ENCODE results near the gene ATP2B3. TPM values are rescaled to one million over a fixed set of nuclear protein-coding genes. Genes with fewer than 3 reads are reported as not detected.

The ATP2B3 gene
- polyA plus RNA-seq, 1 donor from 2014 or later = not detected

DNA sequence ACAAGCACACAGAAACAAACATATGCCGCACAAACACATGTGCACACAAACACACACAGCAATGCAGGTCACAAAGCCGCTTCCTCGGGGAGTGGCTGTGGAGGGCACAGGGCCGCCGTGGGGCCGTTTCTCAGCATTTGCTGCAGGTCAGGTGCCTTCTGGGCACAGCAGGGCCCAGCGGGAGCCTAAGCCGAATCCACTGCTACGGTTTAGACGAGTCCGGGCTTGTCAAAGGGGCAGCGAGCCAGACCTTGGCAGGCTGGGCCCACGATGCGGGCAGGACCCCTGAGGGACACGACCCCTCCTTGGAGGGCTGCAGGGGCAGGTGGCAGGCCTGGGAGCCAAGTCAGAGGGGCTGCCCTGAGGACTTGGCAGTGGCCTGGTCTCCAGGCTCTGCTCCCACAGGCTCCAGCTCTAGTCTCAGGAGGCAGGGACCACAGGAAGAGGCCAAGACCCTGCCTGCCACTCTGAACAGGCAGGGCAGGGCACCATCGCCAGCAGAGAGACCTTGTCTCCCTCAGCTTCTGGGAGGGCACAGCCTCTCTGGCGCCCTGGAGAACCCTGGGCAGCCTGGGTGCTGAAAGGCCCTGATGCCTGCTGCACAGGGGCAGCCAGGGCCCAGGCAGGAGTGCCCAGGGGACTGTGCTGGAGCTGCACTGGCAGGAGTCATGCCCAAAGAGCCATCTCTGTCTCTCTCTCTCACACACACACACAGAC is 5.5 kb upstream of the ATP2B3 start:
- Mint-ChIP-seq H3K27ac (no peak overlapping the region), H3K4me1 (peaks cover 0 to 5% (median 0%) of the 10 kb centered on the region in 3 donors), H3K9me3 (peaks cover 0 to 2% (median 0%) of the 10 kb centered on the region in 3 donors), H3K27me3 (peaks cover 5% of the 10 kb centered on the region), H3K4me3 (no peak overlapping the region), H3K36me3 (no peaks in the 10 kb centered on the region)

DNA sequence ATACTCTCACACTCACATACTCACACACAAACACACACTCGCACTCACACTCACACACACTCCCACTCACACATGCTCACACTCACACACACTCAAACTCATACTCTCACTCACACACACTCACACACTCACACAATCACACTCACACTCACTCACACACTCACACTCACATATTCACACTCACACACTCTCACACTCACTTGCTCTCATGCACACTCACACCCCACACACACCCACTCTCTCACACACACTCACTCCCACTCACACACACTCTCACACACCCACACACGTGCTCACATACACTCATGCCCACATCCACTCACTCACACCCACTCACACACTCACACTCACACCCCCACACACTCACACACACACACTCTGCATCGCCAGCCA is 4.9 kb upstream of the ATP2B3 start:
- H3K27ac Mint-ChIP-seq = no peak overlapping the region
- H3K4me3 Mint-ChIP-seq = no peak overlapping the region
- peaks cover 0 to 2% (median 0%) of the 10 kb centered on the region in 3 donors for H3K9me3 Mint-ChIP-seq
- no peaks in the 10 kb centered on the region for H3K36me3 Mint-ChIP-seq
- H3K27me3 Mint-ChIP-seq = peaks cover 3% of the 10 kb centered on the region
- H3K4me1 Mint-ChIP-seq = peaks cover 0 to 4% (median 0%) of the 10 kb centered on the region in 3 donors

- H3K27me3 Mint-ChIP-seq = peaks cover 2% of the 10 kb centered on the region
- H3K9me3 Mint-ChIP-seq = peaks cover 0 to 2% (median 0%) of the 10 kb centered on the region in 3 donors
- no peak overlapping the region for H3K27ac Mint-ChIP-seq
- H3K4me1 Mint-ChIP-seq = peaks cover 0 to 3% (median 0%) of the 10 kb centered on the region in 3 donors
- no peaks in the 10 kb centered on the region for H3K36me3 Mint-ChIP-seq
- no peak overlapping the region for H3K4me3 Mint-ChIP-seq
Measured at GRCh38 chrX:153513265-153513664, 4.2 kb upstream of the ATP2B3 start.

DNA sequence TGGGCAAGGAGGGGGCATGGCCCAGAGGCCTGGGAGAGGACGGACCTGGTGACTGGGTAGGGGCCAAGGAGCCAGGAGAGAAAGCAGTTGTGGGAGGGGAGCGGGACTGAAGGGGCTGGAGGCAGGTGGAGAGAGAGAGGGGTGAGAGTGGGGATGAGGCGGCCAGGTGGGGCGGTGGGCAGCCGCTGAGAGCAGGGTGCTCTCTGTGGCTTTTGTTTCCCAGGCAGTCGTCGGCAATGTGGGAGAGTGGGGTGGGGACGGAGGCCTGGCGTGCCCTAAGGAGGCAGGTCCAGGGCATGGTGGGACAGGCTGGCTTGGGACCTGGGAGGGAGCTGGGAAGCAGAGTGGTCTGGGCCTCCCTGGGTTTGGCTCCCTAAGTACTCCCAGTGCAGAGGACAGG is 3.2 kb upstream of the ATP2B3 start:
- Mint-ChIP-seq H3K9me3 (peaks cover 0 to 2% (median 0%) of the 10 kb centered on the region in 3 donors), H3K4me3 (no peak overlapping the region)

GRCh38 chrX:153515435-153515834 is 2.0 kb upstream of the ATP2B3 start:
- peaks cover 8% of the 10 kb centered on the region for H3K27me3 Mint-ChIP-seq
- H3K27ac Mint-ChIP-seq = no peak overlapping the region
- H3K36me3 Mint-ChIP-seq = no peaks in the 10 kb centered on the region
- peaks cover 0 to 2% (median 0%) of the 10 kb centered on the region in 3 donors for H3K9me3 Mint-ChIP-seq
- H3K4me1 Mint-ChIP-seq = peaks cover 0 to 3% (median 0%) of the 10 kb centered on the region in 3 donors
- H3K4me3 Mint-ChIP-seq = no peak overlapping the region

More for the DNA sequence above, 3.2 kb upstream of the ATP2B3 start:
- Mint-ChIP-seq H3K4me1 (peaks cover 0 to 3% (median 0%) of the 10 kb centered on the region in 3 donors), H3K27me3 (peaks cover 8% of the 10 kb centered on the region), H3K27ac (no peak overlapping the region), H3K36me3 (no peaks in the 10 kb centered on the region)

DNA sequence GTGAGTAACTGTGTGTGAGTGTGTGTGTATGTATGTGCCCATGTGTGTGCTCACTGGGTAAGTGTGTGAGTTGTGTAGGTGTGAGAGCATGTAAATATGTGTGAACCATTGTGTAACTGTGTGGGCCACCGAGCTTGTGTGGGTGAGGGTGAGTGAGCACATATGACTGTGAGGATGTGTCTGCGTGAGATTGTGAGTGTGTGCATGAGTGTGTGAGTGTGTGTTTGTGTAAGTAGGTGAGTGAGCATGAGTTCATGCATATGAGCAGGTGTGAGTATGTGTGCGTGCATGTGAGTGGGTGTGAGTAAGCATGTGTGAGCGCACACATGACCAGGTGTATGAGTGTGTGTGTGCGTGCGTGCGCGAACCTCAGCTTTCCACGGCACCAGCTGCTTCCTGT is 1.4 kb upstream of the ATP2B3 start:
- H3K36me3 Mint-ChIP-seq = no peaks in the 10 kb centered on the region
- H3K27ac Mint-ChIP-seq = no peak overlapping the region
- peaks cover 0 to 2% (median 0%) of the 10 kb centered on the region in 3 donors for H3K9me3 Mint-ChIP-seq
- H3K4me3 Mint-ChIP-seq = peak overlapping the region in 1 of 4 donors; percentile 27
- peaks cover 0 to 3% (median 0%) of the 10 kb centered on the region in 3 donors for H3K4me1 Mint-ChIP-seq
- peaks cover 8% of the 10 kb centered on the region for H3K27me3 Mint-ChIP-seq

DNA sequence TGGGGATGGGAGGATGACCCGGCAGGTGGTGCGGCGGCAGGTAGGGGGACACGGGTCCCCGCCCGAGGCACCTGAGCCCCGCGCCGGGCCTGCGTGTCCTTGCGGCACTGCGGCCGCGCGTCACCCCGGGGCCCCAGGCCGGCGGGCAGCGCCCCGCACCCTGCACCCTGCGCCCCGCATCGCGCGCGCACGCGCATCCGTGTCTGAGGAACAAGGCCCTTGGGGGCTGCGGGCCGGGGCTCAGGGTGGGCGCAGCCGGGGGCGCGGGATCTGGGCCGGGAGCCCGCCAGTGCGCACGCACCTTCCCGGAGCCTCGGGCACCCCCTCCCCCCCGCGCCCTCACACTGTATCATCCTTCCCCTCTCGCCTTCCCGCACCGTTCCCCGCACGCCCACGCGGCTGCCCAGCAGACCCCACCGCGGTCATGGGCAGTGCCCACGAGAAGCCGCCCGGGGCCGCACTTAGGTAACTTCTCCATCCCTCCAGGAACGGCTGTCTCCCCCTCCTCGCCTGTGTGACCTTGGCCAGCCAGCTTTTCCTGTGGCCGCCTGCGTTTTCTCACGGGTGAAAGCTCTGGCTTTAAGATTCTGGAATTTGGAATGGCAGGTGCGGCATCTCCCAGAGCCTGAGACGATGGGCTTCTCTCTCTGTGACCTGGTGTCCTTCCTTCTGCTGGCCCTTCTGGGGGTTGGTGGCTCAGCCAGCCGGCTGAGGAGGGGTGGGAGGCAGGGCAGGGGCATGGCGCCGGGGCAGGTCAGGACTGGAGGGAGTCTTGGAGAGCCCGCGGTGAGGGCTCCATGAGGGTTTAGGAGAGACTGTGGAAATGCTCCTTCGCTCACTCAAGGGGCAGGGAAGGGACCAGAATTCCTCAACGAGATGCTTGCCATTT is 748 bp downstream of the ATP2B3 start:
- Mint-ChIP-seq H3K9me3 (no peaks in the 10 kb centered on the region), H3K4me3 (peak overlapping the region in 1 of 4 donors; percentile 50), H3K36me3 (no peaks in the 10 kb centered on the region), H3K4me1 (peaks cover 0 to 3% (median 0%) of the 10 kb centered on the region in 3 donors), H3K27me3 (peaks cover 13% of the 10 kb centered on the region), H3K27ac (no peak overlapping the region)

DNA sequence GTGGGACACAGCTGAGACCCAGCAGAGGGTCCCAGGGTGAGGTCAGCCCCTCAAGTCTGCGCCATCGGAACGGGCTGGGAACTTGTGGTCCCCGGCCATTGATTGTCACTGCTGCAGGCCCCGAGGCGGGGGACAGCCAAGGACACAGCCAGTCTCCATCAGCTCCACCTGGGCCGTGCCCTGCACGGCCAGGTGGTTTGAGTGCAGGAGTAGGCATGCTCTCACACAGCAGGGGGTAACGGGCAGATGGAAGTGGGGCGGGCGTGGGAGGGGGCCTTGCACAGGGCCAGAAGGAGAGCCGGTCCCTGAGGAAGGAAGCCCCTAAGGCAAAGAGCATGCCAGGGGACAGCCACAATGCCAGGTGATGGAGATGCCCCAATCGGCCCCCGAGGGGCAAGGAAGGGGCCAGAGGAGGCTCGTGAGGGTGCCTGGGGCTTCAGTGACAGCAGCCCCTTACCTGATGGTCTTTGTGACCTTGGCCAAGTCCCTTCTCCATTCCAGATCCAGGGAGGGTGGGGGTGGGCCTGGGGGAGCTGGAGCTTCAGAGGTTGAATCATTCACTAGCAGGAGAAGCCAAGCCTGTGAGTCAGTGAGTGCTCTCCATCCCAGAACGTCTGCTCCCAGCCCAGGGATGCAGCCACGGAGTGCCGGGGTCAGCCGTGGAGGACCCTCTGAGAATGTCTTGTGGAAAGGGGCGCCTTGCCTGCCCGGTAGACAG is 2.3 kb downstream of the ATP2B3 start:
- no peaks in the 10 kb centered on the region for H3K9me3 Mint-ChIP-seq
- H3K27me3 Mint-ChIP-seq = peaks cover 17% of the 10 kb centered on the region
- no peaks in the 10 kb centered on the region for H3K36me3 Mint-ChIP-seq
- no peak overlapping the region for H3K4me3 Mint-ChIP-seq
- H3K27ac Mint-ChIP-seq = no peak overlapping the region
- peaks cover 0 to 3% (median 0%) of the 10 kb centered on the region in 3 donors for H3K4me1 Mint-ChIP-seq

DNA sequence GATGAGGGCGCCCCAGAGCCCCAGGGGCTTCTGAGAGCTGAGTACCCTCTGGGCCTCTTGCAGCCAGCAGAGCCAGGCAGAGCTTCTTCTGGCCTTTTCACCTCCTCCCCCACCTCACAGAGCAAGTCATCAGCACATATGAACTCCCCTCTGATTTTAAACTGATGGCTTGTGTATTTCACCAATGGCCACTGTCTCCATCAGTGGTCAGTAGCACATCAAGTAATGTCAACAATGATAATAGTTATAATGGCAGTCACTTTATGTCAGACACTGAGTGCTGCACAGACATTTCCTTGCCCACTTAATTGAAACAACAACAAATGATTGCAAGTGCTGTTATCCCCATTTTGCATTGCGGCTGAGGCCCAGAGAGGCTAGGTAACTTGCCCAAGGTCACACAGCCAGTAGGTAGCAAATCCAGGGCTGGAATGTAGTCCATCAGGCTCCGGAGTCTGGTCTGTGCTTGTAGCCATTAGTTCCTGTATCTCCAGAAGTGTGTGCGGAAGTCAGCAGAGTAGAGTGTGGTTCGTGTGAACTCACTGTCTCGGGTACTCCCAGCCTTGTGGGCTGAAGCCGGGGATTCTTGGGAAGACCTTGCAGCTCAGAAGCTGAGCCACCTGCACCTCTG is 3.0 kb downstream of the ATP2B3 start:
- Mint-ChIP-seq H3K9me3 (no peaks in the 10 kb centered on the region), H3K4me1 (peaks cover 0 to 3% (median 0%) of the 10 kb centered on the region in 3 donors), H3K36me3 (no peaks in the 10 kb centered on the region), H3K4me3 (no peak overlapping the region), H3K27me3 (peaks cover 19% of the 10 kb centered on the region), H3K27ac (no peak overlapping the region)

DNA sequence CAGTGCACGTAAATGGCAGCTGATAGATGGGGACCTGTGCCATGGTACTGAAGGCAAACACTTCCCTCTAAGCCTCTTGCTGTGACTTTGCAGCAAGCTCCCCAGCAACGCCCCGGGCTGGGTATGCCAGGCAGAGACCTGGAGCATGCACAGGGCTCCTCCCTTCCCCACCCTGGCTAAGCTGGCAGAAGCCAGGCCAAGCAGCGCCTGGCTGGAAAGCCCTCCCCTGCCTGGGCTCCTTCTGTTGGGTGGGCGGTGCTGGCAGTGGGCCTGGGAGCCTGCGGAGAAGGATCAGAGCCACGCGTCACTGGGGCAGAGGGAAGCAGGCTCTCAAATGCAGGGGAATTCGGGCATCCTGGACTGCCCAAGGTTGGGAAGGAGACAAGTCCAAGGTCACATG is 3.6 kb downstream of the ATP2B3 start:
- Mint-ChIP-seq H3K4me3 (no peak overlapping the region), H3K9me3 (no peaks in the 10 kb centered on the region), H3K36me3 (no peaks in the 10 kb centered on the region), H3K27me3 (peaks cover 19% of the 10 kb centered on the region), H3K27ac (no peak overlapping the region), H3K4me1 (peaks cover 0 to under 1% (median 0%) of the 10 kb centered on the region in 3 donors)

DNA sequence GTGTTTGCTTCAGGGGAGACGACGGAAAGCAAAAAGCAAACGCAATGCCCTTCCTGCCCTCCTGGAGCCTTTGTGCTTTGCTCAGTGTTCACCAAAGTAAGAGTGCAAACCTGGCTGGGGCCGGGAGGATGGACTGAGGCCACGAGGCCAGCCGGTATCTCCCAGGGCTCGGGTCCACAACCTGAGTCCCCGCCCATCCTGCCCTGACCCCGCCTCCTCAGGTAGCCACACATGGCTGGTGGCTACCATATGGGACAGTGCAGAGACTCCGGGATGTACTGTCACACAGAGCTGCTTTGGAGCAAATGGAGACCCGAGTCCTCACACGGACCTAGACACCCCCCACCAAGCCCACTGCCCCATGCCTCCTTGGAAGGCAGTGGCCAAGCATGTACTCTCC is 4.8 kb downstream of the ATP2B3 start:
- H3K36me3 Mint-ChIP-seq = no peaks in the 10 kb centered on the region
- H3K4me1 Mint-ChIP-seq = no peaks in the 10 kb centered on the region
- peaks cover 17% of the 10 kb centered on the region for H3K27me3 Mint-ChIP-seq
- H3K4me3 Mint-ChIP-seq = no peak overlapping the region
- H3K9me3 Mint-ChIP-seq = no peaks in the 10 kb centered on the region
- H3K27ac Mint-ChIP-seq = no peak overlapping the region

GRCh38 chrX:153523269-153523668 is 5.8 kb downstream of the ATP2B3 start:
- peaks cover 17% of the 10 kb centered on the region for H3K27me3 Mint-ChIP-seq
- H3K36me3 Mint-ChIP-seq = no peaks in the 10 kb centered on the region
- no peaks in the 10 kb centered on the region for H3K9me3 Mint-ChIP-seq
- H3K27ac Mint-ChIP-seq = no peak overlapping the region
- no peak overlapping the region for H3K4me3 Mint-ChIP-seq
- no peaks in the 10 kb centered on the region for H3K4me1 Mint-ChIP-seq

- H3K9me3 Mint-ChIP-seq = no peaks in the 10 kb centered on the region
- H3K4me3 Mint-ChIP-seq = no peak overlapping the region
- H3K27ac Mint-ChIP-seq = no peak overlapping the region
- H3K4me1 Mint-ChIP-seq = no peaks in the 10 kb centered on the region
- H3K27me3 Mint-ChIP-seq = peaks cover 13% of the 10 kb centered on the region
- no peaks in the 10 kb centered on the region for H3K36me3 Mint-ChIP-seq
Measured at GRCh38 chrX:153524234-153524633, 6.8 kb downstream of the ATP2B3 start.

DNA sequence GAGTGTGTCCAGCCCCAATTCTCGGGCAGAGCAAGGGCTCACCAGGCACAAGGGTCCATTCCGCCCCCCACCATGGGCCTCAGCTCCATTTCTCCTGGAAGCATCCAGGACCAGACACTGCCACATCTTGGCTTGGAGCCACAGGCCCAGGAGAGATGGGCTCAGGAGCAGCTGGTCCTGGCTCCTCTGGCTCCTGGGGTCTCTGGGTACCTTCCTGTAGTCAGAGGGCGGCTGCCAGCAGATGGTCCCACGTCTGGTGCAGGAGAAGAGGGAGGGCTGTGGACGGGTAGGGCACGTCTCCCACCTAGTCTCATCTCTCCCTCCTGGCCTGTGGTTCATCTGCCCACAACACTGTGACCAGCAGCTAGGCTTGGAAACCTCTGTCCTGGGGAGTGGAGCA is 8.0 kb downstream of the ATP2B3 start:
- no peak overlapping the region for H3K4me3 Mint-ChIP-seq
- no peak overlapping the region for H3K27ac Mint-ChIP-seq
- no peaks in the 10 kb centered on the region for H3K9me3 Mint-ChIP-seq
- peaks cover 13% of the 10 kb centered on the region for H3K27me3 Mint-ChIP-seq
- no peaks in the 10 kb centered on the region for H3K4me1 Mint-ChIP-seq
- no peaks in the 10 kb centered on the region for H3K36me3 Mint-ChIP-seq
